ENCODE measurements around the gene NAB1.

DNA sequence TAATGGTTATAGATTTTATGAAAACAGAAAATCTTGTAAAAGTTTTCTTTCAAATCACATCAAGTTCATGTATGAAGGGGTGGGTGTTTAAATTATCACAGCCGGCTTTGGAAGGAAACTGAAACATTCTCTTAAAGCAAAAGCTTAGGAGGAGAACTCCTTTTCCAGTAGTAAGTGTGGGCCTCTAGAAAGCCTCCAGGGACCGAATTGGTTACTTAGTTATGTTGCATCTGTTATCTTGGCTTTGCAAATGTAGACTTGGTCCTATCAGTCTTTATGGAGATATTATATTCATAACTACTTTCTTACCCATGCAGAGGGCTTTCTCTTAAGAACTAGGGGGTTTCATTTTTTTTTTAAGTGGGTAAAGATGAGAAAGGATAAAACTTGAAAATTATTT is 7.4 kb downstream of the NAB1 start:
- TF ChIP-seq, protein P1, sequence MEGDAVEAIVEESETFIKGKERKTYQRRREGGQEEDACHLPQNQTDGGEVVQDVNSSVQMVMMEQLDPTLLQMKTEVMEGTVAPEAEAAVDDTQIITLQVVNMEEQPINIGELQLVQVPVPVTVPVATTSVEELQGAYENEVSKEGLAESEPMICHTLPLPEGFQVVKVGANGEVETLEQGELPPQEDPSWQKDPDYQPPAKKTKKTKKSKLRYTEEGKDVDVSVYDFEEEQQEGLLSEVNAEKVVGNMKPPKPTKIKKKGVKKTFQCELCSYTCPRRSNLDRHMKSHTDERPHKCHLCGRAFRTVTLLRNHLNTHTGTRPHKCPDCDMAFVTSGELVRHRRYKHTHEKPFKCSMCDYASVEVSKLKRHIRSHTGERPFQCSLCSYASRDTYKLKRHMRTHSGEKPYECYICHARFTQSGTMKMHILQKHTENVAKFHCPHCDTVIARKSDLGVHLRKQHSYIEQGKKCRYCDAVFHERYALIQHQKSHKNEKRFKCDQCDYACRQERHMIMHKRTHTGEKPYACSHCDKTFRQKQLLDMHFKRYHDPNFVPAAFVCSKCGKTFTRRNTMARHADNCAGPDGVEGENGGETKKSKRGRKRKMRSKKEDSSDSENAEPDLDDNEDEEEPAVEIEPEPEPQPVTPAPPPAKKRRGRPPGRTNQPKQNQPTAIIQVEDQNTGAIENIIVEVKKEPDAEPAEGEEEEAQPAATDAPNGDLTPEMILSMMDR (IDR thresholded peaks at IDR 0.05): no peak
- TF ChIP-seq POLR2A (IDR thresholded peaks at IDR 0.05): no peak

Measured in transverse colon (tissue), 3 donors.